ENCODE measurements around the gene DDX18.

DNA sequence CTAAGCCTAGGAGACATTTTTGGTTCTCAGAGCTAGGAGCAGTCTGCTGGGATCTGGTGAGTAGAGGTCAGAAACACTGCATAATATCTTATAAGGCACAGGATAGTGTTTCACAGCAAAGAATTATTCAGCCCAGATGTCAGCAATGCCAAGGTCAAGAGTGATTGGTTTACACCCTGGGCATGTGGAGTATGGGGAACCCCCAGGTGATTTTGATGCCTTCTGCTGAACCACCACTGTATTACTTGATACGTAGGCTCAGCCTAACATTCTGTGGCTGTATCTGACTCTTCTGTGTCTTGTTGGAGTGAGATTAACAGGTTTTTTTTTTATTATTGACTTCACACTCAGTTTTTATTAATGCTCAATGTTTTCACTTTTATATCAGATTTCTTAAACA lies 6.0 kb downstream of the DDX18 start:
- TF ChIP-seq, protein P1, sequence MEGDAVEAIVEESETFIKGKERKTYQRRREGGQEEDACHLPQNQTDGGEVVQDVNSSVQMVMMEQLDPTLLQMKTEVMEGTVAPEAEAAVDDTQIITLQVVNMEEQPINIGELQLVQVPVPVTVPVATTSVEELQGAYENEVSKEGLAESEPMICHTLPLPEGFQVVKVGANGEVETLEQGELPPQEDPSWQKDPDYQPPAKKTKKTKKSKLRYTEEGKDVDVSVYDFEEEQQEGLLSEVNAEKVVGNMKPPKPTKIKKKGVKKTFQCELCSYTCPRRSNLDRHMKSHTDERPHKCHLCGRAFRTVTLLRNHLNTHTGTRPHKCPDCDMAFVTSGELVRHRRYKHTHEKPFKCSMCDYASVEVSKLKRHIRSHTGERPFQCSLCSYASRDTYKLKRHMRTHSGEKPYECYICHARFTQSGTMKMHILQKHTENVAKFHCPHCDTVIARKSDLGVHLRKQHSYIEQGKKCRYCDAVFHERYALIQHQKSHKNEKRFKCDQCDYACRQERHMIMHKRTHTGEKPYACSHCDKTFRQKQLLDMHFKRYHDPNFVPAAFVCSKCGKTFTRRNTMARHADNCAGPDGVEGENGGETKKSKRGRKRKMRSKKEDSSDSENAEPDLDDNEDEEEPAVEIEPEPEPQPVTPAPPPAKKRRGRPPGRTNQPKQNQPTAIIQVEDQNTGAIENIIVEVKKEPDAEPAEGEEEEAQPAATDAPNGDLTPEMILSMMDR (optimal IDR thresholded peaks at IDR 0.05 in 1 of 3, IDR thresholded peaks at IDR 0.05 in 1 of 3, conservative IDR thresholded peaks at IDR 0.05 in 1 of 3; ENCODE audit: extremely low read depth in 1 of 3, insufficient read depth in 2 of 3, low read length in 3 of 3), result no peak
- no peak for TF ChIP-seq EZH2 (IDR thresholded peaks at IDR 0.05; ENCODE audit: low read length)

Measured in keratinocyte (primary cell).